WTC11 (cell line): Measurements from ENCODE around the gene IFNA5.

Experiments used
- CREB1 ChIP-seq: sonication (generic); formaldehyde crosslinking; IDR thresholded peaks from 2 replicates; pipeline ENCODE4 v1.8.0; 2023; ENCODE audit warnings: mild to moderate bottlenecking, missing genetic modification reagents
- ESRRA ChIP-seq: sonication (generic); formaldehyde crosslinking; IDR thresholded peaks from 2 replicates; pipeline ENCODE4 v1.8.1; 2022; ENCODE audit warnings: mild to moderate bottlenecking, missing genetic modification reagents, borderline replicate concordance
- MXD4 ChIP-seq: fragments of 250-450 bp; sonication (Bioruptor Pico); IDR thresholded peaks from 2 replicates; pipeline ENCODE4 v1.8.0; 2021; ENCODE audit warnings: mild to moderate bottlenecking, moderate library complexity, borderline replicate concordance
- NR1H2 ChIP-seq: sonication (generic); formaldehyde crosslinking; IDR thresholded peaks from 2 replicates; pipeline ENCODE4 v1.9.0; 2021; ENCODE audit warnings: mild to moderate bottlenecking, moderate library complexity, missing genetic modification reagents
- NR2C2 ChIP-seq: sonication (generic); formaldehyde crosslinking; IDR thresholded peaks from 2 replicates; pipeline ENCODE4 v1.8.0; 2022; ENCODE audit warnings: mild to moderate bottlenecking, missing genetic modification reagents
- SP1 ChIP-seq: sonication (generic); formaldehyde crosslinking; conservative IDR thresholded peaks from 2 replicates; pipeline ENCODE4 v1.8.1; 2022; ENCODE audit warnings: missing genetic modification reagents
- ZNF423 ChIP-seq: fragments of 250-450 bp; sonication (Bioruptor Pico); IDR thresholded peaks from 2 replicates; pipeline ENCODE4 v2.1.2; 2022; ENCODE audit warnings: mild to moderate bottlenecking, moderate library complexity
- TF ChIP-seq, protein P1 (sequence below): sonication (generic); formaldehyde crosslinking; IDR thresholded peaks from 2 replicates; pipeline ENCODE4 v1.8.0; 2022; ENCODE audit warnings: mild to moderate bottlenecking, missing genetic modification reagents
- TF ChIP-seq, protein P2 (sequence below): fragments of 200-600 bp; IDR thresholded peaks from 2 replicates; pipeline ENCODE4 v1.8.0; 2022; ENCODE audit warnings: antibody characterized with exemption
- TF ChIP-seq, protein P3 (sequence below): sonication (generic); formaldehyde crosslinking; IDR thresholded peaks from 2 replicates; pipeline ENCODE4 v1.8.1; 2023; ENCODE audit warnings: mild to moderate bottlenecking, missing genetic modification reagents, borderline replicate concordance

- TF ChIP-seq, protein P1, sequence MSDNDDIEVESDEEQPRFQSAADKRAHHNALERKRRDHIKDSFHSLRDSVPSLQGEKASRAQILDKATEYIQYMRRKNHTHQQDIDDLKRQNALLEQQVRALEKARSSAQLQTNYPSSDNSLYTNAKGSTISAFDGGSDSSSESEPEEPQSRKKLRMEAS (CRISPR knock-in tag) = peak; percentile 51; the same call in 1 of the 2 replicates
- TF ChIP-seq, protein P2, sequence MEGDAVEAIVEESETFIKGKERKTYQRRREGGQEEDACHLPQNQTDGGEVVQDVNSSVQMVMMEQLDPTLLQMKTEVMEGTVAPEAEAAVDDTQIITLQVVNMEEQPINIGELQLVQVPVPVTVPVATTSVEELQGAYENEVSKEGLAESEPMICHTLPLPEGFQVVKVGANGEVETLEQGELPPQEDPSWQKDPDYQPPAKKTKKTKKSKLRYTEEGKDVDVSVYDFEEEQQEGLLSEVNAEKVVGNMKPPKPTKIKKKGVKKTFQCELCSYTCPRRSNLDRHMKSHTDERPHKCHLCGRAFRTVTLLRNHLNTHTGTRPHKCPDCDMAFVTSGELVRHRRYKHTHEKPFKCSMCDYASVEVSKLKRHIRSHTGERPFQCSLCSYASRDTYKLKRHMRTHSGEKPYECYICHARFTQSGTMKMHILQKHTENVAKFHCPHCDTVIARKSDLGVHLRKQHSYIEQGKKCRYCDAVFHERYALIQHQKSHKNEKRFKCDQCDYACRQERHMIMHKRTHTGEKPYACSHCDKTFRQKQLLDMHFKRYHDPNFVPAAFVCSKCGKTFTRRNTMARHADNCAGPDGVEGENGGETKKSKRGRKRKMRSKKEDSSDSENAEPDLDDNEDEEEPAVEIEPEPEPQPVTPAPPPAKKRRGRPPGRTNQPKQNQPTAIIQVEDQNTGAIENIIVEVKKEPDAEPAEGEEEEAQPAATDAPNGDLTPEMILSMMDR = no peak
- TF ChIP-seq MXD4 (no peak), ZNF423 (CRISPR knock-in tag) (no peak), CREB1 (CRISPR knock-in tag) (no peak), NR2C2 (CRISPR knock-in tag) (no peak), NR1H2 (CRISPR knock-in tag) (no peak), SP1 (no peak; the same call in 1 of the 2 replicates), ESRRA (CRISPR knock-in tag) (no peak)
- TF ChIP-seq, protein P3, sequence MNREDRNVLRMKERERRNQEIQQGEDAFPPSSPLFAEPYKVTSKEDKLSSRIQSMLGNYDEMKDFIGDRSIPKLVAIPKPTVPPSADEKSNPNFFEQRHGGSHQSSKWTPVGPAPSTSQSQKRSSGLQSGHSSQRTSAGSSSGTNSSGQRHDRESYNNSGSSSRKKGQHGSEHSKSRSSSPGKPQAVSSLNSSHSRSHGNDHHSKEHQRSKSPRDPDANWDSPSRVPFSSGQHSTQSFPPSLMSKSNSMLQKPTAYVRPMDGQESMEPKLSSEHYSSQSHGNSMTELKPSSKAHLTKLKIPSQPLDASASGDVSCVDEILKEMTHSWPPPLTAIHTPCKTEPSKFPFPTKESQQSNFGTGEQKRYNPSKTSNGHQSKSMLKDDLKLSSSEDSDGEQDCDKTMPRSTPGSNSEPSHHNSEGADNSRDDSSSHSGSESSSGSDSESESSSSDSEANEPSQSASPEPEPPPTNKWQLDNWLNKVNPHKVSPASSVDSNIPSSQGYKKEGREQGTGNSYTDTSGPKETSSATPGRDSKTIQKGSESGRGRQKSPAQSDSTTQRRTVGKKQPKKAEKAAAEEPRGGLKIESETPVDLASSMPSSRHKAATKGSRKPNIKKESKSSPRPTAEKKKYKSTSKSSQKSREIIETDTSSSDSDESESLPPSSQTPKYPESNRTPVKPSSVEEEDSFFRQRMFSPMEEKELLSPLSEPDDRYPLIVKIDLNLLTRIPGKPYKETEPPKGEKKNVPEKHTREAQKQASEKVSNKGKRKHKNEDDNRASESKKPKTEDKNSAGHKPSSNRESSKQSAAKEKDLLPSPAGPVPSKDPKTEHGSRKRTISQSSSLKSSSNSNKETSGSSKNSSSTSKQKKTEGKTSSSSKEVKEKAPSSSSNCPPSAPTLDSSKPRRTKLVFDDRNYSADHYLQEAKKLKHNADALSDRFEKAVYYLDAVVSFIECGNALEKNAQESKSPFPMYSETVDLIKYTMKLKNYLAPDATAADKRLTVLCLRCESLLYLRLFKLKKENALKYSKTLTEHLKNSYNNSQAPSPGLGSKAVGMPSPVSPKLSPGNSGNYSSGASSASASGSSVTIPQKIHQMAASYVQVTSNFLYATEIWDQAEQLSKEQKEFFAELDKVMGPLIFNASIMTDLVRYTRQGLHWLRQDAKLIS (CRISPR knock-in tag) = no peak
Observed at GRCh38 chr9:21334701-21335632, 29.9 kb upstream of the IFNA5 start, which contains the start of gene KLHL9.
